Immature natural killer cell (primary cell): ENCODE measurements around the gene TLK2. TPM values are rescaled to one million over a fixed set of nuclear protein-coding genes. Genes with fewer than 3 reads are reported as not detected.

Source experiments
- DNase-seq, 3 donors: peaks; one replicate each; pipeline ENCODE4 v3.0.0; 2022; ENCODE audit warnings: mixed read lengths in 1 of 3
- H3K27ac Mint-ChIP-seq, 6 donors: one replicate each; pipeline ENCODE4 v1.8.0; 2020; ENCODE audit warnings: mixed read lengths in 6 of 6, mild to moderate bottlenecking in 5 of 6, inconsistent platforms in 4 of 6, moderate library complexity in 3 of 6
- H3K27me3 Mint-ChIP-seq, 3 donors: one replicate each; pipeline ENCODE4 v1.8.0; 2020 to 2021; ENCODE audit warnings: low read depth in 3 of 3, mild to moderate bottlenecking in 3 of 3, mixed read lengths in 3 of 3, moderate library complexity in 3 of 3, inconsistent platforms in 1 of 3
- H3K36me3 Mint-ChIP-seq, 3 donors: one replicate each; pipeline ENCODE4 v1.8.0; 2020; ENCODE audit warnings: mixed read lengths in 3 of 3, inconsistent platforms in 2 of 3, mild to moderate bottlenecking in 2 of 3
- H3K4me1 Mint-ChIP-seq, 2 donors: one replicate each; pipeline ENCODE4 v1.8.0; 2020; ENCODE audit warnings: inconsistent platforms in 2 of 2, mild to moderate bottlenecking in 2 of 2, mixed read lengths in 2 of 2, moderate library complexity in 1 of 2
- H3K4me3 Mint-ChIP-seq, 5 donors: one replicate each; pipeline ENCODE4 v1.8.0; 2020; ENCODE audit warnings: mild to moderate bottlenecking in 5 of 5, mixed read lengths in 5 of 5, inconsistent platforms in 3 of 5, moderate library complexity in 3 of 5
- H3K9me3 Mint-ChIP-seq, 6 donors: one replicate each; pipeline ENCODE4 v1.8.0; 2020; ENCODE audit warnings: mild to moderate bottlenecking in 6 of 6, mixed read lengths in 6 of 6, inconsistent platforms in 4 of 6, moderate library complexity in 3 of 6
- polyA plus RNA-seq, 3 donors: library from polyadenylated mRNA; unstranded; fragments of 300-500 nt; fragmentation: Illumina TruSeq; gene quantifications; one replicate each; pipeline ENCODE4 v1.2.3, GENCODE V29; 2021

Gene TLK2
- polyA plus RNA-seq, 3 donors from 2014 or later, result 6.4 to 19.7 (median 6.6) TPM

DNA sequence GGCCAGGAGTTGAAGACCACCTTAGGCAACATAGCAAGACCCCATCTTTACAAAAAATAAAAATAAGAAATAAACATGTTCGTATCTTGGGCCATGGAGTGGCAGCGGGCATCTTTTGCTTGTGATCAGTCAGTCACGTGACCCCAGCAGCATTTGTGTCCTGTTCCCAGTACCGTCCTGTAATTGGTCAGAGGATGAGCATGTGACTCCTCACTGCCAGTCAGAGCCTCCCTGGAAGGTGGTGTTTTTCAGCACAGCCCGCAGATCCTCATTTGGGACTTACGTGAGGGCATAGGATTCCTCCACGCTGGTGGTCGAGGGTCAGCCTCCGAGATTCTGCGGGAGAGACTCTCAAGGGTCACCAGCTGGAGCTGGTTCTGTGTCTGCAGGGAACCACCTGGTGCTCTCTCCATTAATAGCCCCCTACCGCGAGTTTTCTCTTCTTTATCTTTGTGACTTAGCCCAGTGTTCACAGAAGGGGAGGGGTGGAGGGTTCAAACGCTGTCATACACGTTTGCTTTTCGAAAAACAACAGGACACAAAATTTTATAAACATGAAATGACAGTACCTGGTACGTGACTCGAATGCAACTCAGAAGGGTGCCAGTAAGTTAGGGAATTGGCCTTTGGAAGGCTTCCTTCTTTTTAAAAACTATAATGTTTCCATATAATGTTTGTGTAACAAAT, 166.0 kb downstream of the TLK2 start:
- Mint-ChIP-seq H3K27ac (no peak overlapping the region), H3K4me3 (no peak overlapping the region), H3K36me3 (no peaks in the 10 kb centered on the region)

DNA sequence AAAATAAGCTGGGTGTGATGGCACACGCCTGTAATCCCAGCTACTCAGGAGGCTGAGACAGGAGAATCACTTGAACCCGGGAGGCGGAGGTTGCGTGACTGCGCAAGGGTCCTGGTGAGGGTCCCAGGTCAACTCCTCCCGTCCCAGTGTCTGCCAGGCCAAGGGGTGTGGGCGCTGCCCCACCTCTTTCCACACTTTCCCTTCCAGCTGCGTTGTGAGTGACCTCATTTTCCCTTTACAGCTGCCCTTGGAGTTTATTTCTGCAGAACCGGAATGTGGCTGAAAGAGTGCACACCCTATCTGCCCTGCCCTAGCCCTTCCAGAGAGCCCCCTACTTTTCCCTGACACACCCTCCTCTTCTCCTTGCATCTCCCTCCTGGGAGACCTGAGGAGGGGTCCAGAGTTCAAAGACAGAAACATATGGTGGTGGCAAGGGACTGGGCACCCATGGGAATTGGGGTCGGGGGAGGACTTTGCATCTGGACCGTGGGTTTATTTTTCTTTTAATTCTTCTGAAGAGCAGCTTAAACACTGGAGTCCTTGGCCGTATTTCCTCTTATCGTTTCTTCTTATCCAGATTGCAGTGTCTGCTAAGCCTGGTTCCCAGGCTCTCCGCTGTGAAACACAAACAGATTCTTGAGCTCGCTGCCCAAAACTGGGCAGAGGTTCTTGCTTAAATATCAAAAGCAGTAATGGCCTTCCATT, 169.8 kb downstream of the TLK2 start:
- H3K27me3 Mint-ChIP-seq, result peaks cover 2 to 11% (median 7%) of the 10 kb centered on the region in 3 donors
- H3K9me3 Mint-ChIP-seq, result no peaks in the 10 kb centered on the region
- no peak overlapping the region for H3K27ac Mint-ChIP-seq
- no peaks in the 10 kb centered on the region for H3K36me3 Mint-ChIP-seq
- peaks cover 16 to 19% of the 10 kb centered on the region in 2 donors for H3K4me1 Mint-ChIP-seq
- DNase-seq, result no peak
- H3K4me3 Mint-ChIP-seq, result no peak overlapping the region

More for the DNA sequence above, 166.0 kb downstream of the TLK2 start:
- no peaks in the 10 kb centered on the region for H3K27me3 Mint-ChIP-seq
- H3K4me1 Mint-ChIP-seq, result no peaks in the 10 kb centered on the region
- DNase-seq, result no peak
- H3K9me3 Mint-ChIP-seq, result no peaks in the 10 kb centered on the region

DNA sequence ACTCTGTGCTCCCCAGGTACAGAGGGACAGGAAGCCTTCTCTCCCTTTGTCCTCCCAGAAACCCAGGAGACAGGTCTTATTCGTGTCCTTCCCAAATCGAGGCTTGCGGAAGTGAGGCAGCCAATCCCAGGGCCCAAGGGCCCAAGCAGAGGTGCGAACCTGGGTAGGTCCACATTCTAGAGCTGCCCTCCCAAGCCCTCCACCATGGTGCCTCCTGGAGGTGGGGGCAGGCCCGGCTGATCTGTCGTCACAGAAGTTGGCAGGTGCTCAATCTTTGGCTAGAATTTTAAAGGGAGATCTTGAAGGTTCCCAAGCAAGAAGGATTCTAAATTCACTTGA, 170.3 kb downstream of the TLK2 start:
- peaks cover 3 to 12% (median 7%) of the 10 kb centered on the region in 3 donors for H3K27me3 Mint-ChIP-seq
- no peak overlapping the region for H3K27ac Mint-ChIP-seq
- no peaks in the 10 kb centered on the region for H3K9me3 Mint-ChIP-seq
- H3K4me3 Mint-ChIP-seq, result no peak overlapping the region
- peaks cover 21 to 22% of the 10 kb centered on the region in 2 donors for H3K4me1 Mint-ChIP-seq
- H3K36me3 Mint-ChIP-seq, result no peaks in the 10 kb centered on the region
- no peak for DNase-seq

DNA sequence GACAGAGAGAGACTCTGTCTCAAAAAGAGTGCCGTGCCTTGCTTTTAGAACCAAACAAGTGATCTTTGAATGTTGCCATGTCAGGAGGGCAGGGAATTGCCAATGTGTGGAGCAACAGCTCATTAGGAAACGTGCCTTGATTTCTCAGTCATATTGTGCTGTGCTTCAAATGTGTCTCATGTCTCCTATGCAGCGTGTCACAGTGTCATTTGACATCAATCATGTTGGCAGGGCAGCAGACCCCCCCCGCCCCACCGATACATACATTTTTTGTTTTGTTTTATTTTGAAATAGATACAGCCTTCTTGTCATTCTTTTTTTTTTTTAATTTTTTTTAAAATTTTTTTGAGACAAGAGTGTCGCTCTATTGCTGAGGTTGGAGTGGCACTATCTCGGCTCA, 170.9 kb downstream of the TLK2 start:
- no peak overlapping the region for H3K27ac Mint-ChIP-seq
- no peak overlapping the region for H3K4me3 Mint-ChIP-seq
- H3K9me3 Mint-ChIP-seq, result no peaks in the 10 kb centered on the region
- H3K4me1 Mint-ChIP-seq, result peaks cover 24 to 28% of the 10 kb centered on the region in 2 donors
- no peaks in the 10 kb centered on the region for H3K36me3 Mint-ChIP-seq
- peaks cover 3 to 12% (median 11%) of the 10 kb centered on the region in 3 donors for H3K27me3 Mint-ChIP-seq
- DNase-seq, result no peak

- Mint-ChIP-seq H3K9me3 (no peaks in the 10 kb centered on the region), H3K27me3 (peaks cover 3 to 12% (median 11%) of the 10 kb centered on the region in 3 donors), H3K27ac (no peak overlapping the region)
Observed at GRCh38 chr17:62650587-62650986, 172.0 kb downstream of the TLK2 start.

DNA sequence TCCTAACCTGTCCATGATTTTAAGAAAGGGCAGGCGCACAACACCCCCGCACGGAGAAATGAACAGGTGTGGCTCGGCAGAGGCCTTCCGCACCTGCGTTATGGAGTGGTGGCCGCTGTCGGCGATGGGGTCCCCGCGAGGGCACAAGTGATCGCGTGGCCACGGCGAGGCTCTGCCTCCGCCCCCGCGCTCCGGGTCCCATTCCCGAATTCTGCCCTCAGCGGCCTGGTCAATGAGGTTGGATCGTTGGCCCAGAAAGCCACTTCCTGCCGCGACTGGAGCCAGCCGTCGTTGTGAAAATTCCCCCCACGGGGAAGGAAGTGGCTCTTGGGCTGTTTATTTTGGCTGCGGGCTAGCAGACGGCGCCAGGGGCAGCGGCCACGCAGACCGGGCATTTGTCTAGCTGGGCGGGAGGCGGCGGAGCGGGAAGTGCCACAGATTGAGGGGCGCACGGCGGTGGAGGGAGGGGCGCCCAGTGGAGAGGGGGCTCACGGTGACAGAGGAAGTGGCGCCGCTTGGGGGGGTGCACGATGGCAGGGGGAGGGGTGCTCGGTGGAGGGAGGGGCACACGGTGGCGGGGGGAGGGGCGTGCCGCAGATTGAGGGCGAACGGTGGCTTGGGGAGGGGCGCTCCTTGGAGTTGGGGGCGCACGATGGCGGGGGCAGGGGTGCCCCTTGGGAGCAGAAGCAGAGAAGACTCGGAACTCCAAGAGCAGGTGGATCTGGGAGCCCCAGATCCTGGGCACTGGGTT, 173.8 kb downstream of the TLK2 start:
- DNase-seq, result peak; percentile 22 to 50 (median 36)
- peaks cover 24 to 28% of the 10 kb centered on the region in 2 donors for H3K4me1 Mint-ChIP-seq
- peaks cover 6 to 14% (median 11%) of the 10 kb centered on the region in 3 donors for H3K27me3 Mint-ChIP-seq
- H3K9me3 Mint-ChIP-seq, result no peaks in the 10 kb centered on the region
- peak overlapping the region in 2 of 6 donors; percentile 20 to 57 for H3K27ac Mint-ChIP-seq
- no peaks in the 10 kb centered on the region for H3K36me3 Mint-ChIP-seq
- peak overlapping the region; percentile 65 to 85 (median 78) for H3K4me3 Mint-ChIP-seq

More at GRCh38 chr17:62650587-62650986, 172.0 kb downstream of the TLK2 start:
- H3K36me3 Mint-ChIP-seq, result no peaks in the 10 kb centered on the region
- peaks cover 24 to 28% of the 10 kb centered on the region in 2 donors for H3K4me1 Mint-ChIP-seq
- DNase-seq, result no peak
- no peak overlapping the region for H3K4me3 Mint-ChIP-seq

- H3K27me3 Mint-ChIP-seq, result peaks cover 6 to 14% (median 11%) of the 10 kb centered on the region in 3 donors
Observed at GRCh38 chr17:62653002-62653825, 174.6 kb downstream of the TLK2 start.

GRCh38 chr17:62653826-62654761, 175.5 kb downstream of the TLK2 start:
- DNase-seq, result no peak
- Mint-ChIP-seq H3K9me3 (no peaks in the 10 kb centered on the region), H3K36me3 (no peaks in the 10 kb centered on the region), H3K27me3 (peaks cover 6 to 14% (median 11%) of the 10 kb centered on the region in 3 donors), H3K27ac (peak overlapping the region in 2 of 6 donors; percentile 6 to 25), H3K4me3 (peak overlapping the region; percentile 65 to 80 (median 75)), H3K4me1 (peaks cover 24 to 28% of the 10 kb centered on the region in 2 donors)

More at GRCh38 chr17:62653002-62653825, 174.6 kb downstream of the TLK2 start:
- peak; percentile 23 to 56 (median 40) for DNase-seq
- H3K4me1 Mint-ChIP-seq, result peaks cover 24 to 28% of the 10 kb centered on the region in 2 donors
- H3K9me3 Mint-ChIP-seq, result no peaks in the 10 kb centered on the region
- no peaks in the 10 kb centered on the region for H3K36me3 Mint-ChIP-seq
- H3K27ac Mint-ChIP-seq, result peak overlapping the region in 3 of 6 donors; percentile 6 to 45 (median 20)
- H3K4me3 Mint-ChIP-seq, result peak overlapping the region; percentile 65 to 85 (median 78)

GRCh38 chr17:62655656-62656055, 177.0 kb downstream of the TLK2 start:
- no peak overlapping the region for H3K4me3 Mint-ChIP-seq
- DNase-seq, result no peak
- peaks cover 24 to 28% of the 10 kb centered on the region in 2 donors for H3K4me1 Mint-ChIP-seq
- peaks cover 6 to 12% (median 11%) of the 10 kb centered on the region in 3 donors for H3K27me3 Mint-ChIP-seq
- peaks cover 0 to 3% (median 0%) of the 10 kb centered on the region in 6 donors for H3K9me3 Mint-ChIP-seq
- H3K27ac Mint-ChIP-seq, result no peak overlapping the region
- no peaks in the 10 kb centered on the region for H3K36me3 Mint-ChIP-seq

GRCh38 chr17:62656446-62656845, 177.8 kb downstream of the TLK2 start:
- no peak overlapping the region for H3K27ac Mint-ChIP-seq
- peaks cover 0 to 2% (median 0%) of the 10 kb centered on the region in 3 donors for H3K36me3 Mint-ChIP-seq
- peaks cover 0 to 9% (median 0%) of the 10 kb centered on the region in 6 donors for H3K9me3 Mint-ChIP-seq
- H3K27me3 Mint-ChIP-seq, result peaks cover 6 to 11% (median 10%) of the 10 kb centered on the region in 3 donors
- no peak for DNase-seq
- H3K4me3 Mint-ChIP-seq, result no peak overlapping the region
- peaks cover 24 to 28% of the 10 kb centered on the region in 2 donors for H3K4me1 Mint-ChIP-seq

- peaks cover 0 to 11% (median 0%) of the 10 kb centered on the region in 6 donors for H3K9me3 Mint-ChIP-seq
- H3K27ac Mint-ChIP-seq, result no peak overlapping the region
- DNase-seq, result no peak
- peaks cover 6 to 7% (median 7%) of the 10 kb centered on the region in 3 donors for H3K27me3 Mint-ChIP-seq
- H3K36me3 Mint-ChIP-seq, result peaks cover 0 to 3% (median 0%) of the 10 kb centered on the region in 3 donors
- no peak overlapping the region for H3K4me3 Mint-ChIP-seq
- H3K4me1 Mint-ChIP-seq, result peaks cover 18 to 21% of the 10 kb centered on the region in 2 donors
Observed at GRCh38 chr17:62657145-62657665, 178.6 kb downstream of the TLK2 start.

GRCh38 chr17:62657690-62658089, 179.1 kb downstream of the TLK2 start:
- no peak overlapping the region for H3K4me3 Mint-ChIP-seq
- H3K4me1 Mint-ChIP-seq, result peaks cover 15 to 17% of the 10 kb centered on the region in 2 donors
- no peak for DNase-seq
- peaks cover 0 to 11% (median 0%) of the 10 kb centered on the region in 6 donors for H3K9me3 Mint-ChIP-seq
- H3K27me3 Mint-ChIP-seq, result peaks cover 7 to 9% (median 7%) of the 10 kb centered on the region in 3 donors
- peaks cover 0 to 3% (median 0%) of the 10 kb centered on the region in 3 donors for H3K36me3 Mint-ChIP-seq
- no peak overlapping the region for H3K27ac Mint-ChIP-seq
